Neuron (in vitro differentiated cells): Measurements from ENCODE around the gene LIMK2.
"Not testable (repeated sequence)": the region's sequence is repeated elsewhere in the genome, so short reads cannot be mapped to it uniquely, and the experiment has no call there.

Source experiments
- H2AFZ ChIP-seq: one replicate; pipeline ENCODE4 v1.6.1; 2013; ENCODE audit warnings: low read depth, mild to moderate bottlenecking, inconsistent platforms, low read length, moderate library complexity
- H3K27me3 ChIP-seq: one replicate; pipeline ENCODE4 v1.6.1; 2013; ENCODE audit warnings: low read length; ENCODE audit not compliant: insufficient read depth
- H3K36me3 ChIP-seq: one replicate; pipeline ENCODE4 v1.6.1; 2013; ENCODE audit warnings: low read length; ENCODE audit not compliant: insufficient read depth
- H3K4me1 ChIP-seq: one replicate; pipeline ENCODE4 v1.6.1; 2013; ENCODE audit warnings: low read length; ENCODE audit not compliant: insufficient read depth
- H3K4me3 ChIP-seq: 2 replicates; pipeline ENCODE4 v1.5.1; 2013; ENCODE audit warnings: mild to moderate bottlenecking, low read length, moderate library complexity
- H3K9me3 ChIP-seq: one replicate; pipeline ENCODE4 v1.6.1; 2013; ENCODE audit warnings: low read length

The LIMK2 gene

DNA sequence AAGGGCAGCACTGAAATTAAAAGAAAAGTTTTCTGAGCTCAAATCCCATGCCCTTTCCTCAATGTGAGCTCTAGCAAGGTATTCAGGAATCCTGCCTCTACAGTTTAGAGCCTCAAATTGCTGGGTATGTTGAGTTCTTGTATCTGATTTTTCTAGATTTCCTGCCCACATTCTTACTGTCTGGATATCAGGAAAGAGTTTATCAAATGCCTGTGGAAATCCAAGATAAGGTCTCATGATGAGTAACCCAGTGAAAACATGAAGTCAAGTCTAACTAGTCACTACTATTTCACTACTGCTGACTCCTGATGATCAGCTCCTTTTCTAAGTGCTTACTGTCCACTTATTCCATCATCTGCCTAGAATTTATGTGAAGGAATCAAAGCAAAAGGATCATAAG, 29.8 kb downstream of the LIMK2 start:
- Histone ChIP-seq H2AFZ (no peak overlapping the region), H3K27me3 (no peaks in the 10 kb centered on the region), H3K36me3 (no peaks in the 10 kb centered on the region), H3K9me3 (no peaks in the 10 kb centered on the region), H3K4me1 (peaks cover 12% of the 10 kb centered on the region), H3K4me3 (no peak overlapping the region)

DNA sequence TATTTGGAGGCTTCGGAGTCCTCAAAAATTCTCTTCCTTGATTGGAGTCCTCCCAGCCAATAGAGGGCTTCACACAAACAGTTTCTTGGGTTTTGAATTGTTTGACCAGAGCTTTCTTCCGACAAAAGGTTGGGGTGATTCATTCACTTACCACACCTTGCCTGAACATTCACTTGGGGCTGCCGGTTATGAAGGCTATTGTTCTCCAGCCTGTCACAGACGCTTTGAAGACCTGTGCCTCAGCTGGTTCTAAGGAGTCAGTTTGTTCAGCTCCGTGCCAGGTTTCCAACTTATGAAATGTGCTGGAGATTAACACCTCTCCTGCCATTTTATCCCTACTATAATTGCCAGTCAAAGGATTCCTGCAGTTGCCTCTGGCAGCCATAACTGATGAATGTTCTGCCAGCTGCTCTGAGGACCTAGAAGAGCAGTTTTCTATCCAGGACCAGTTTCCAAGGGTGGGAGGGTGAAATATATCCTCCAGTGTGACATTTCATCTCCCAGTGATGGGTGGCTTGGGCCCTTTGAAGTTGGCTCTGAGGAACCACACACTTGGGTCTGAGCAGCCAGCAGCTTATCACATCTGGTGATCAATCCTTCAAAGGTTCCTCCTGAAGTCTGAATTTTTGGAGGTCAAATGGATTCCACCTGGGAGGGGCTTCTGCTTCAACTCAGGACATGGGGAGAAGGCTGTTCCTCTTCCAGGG, 31.4 kb downstream of the LIMK2 start:
- Histone ChIP-seq H3K27me3 (no peaks in the 10 kb centered on the region), H3K4me1 (peaks cover 20% of the 10 kb centered on the region), H3K36me3 (no peaks in the 10 kb centered on the region), H2AFZ (no peak overlapping the region), H3K9me3 (no peaks in the 10 kb centered on the region), H3K4me3 (no peak overlapping the region)

DNA sequence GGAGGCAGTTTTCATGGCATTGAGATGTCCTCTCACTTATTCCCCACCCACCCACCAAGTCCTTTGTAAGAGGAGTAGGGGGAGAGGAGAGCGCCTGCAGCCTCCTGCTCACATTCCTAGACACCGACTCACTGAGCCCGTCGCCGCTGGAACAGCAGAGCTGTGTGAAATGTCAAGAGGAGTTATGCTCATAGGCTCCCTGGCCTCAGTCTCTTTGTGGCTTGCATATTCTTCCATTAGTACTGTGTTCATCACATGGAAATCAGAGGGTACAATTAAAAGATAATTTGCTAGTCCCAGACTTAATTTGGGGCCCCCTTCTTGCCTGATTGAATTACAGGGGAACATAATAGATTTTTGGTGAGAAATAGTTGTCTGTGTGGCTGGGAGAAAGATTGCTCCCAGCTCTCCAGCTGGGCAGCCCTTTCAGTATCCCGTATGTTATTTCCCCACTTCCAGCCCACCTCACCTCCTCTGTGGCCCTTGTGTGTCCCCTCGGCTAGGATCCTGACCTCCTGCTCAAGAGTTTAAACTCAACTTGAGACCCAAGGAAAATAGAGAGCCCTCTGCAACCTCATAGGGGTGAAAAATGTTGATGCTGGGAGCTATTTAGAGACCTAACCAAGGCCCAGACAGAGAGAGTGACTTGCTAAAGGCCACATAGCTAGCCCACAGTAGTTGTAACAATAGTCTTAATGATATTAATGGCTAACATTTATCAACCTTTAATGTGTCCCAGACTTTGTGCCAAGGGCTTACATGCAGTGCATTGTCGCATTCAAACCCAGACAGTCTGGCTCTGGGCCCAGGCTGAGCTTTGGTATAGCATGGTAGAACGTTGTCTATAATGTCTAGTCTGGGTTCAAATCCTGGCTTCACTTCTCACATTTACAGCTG, 32.2 kb downstream of the LIMK2 start:
- Histone ChIP-seq H3K4me3 (no peak overlapping the region), H3K36me3 (no peaks in the 10 kb centered on the region), H2AFZ (no peak overlapping the region), H3K27me3 (no peaks in the 10 kb centered on the region), H3K4me1 (peaks cover 24% of the 10 kb centered on the region), H3K9me3 (no peaks in the 10 kb centered on the region)

DNA sequence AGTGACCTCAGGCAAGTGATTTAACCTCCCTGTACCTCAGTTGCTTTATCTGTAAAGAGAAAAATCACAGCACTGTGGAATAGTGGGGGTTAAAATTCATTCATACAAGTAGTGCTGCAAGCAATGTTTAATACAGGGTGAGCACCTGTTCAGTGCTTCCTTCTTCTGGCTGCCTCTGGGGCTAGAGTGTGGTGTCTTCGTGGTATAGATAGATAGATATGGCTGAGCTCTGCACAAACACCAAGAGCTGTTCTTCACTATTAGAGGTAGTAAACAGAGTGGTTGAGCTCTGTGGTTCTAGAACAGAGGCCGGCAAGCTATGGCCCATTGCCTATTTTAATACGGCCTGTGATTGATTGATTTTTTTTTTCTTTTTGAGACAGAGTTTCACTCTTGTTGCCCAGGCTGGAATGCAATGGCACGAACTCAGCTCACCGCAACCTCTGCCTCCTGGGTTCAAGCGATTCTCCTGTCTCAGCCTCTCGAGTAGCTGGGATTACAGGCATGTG, 32.9 kb downstream of the LIMK2 start:
- Histone ChIP-seq H3K9me3 (no peaks in the 10 kb centered on the region), H2AFZ (no peak overlapping the region), H3K4me3 (no peak overlapping the region), H3K4me1 (peaks cover 30% of the 10 kb centered on the region), H3K36me3 (no peaks in the 10 kb centered on the region), H3K27me3 (no peaks in the 10 kb centered on the region)

DNA sequence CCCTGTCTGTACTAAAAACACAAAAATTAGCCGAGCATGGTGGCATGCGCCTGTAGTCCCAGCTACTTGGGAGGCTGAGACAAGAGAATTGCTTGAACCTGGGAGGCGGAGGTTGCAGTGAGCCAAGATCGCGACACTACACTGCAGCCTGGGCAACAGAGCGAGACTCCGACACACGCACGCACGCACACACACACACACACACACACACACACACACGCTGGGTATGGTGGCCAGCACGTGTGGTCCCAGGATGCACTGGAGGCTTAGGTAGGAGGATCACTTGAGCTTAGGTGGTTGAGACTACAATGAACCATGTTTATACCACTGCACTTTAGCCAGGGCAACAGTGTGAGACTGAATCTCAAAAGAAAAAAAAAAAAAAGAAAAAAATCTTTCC, 33.9 kb downstream of the LIMK2 start:
- peaks cover 38% of the 10 kb centered on the region for H3K4me1 ChIP-seq
- not testable (repeated sequence) for H3K36me3 ChIP-seq, H3K27me3 ChIP-seq, H3K9me3 ChIP-seq, H3K4me3 ChIP-seq, H2AFZ ChIP-seq

DNA sequence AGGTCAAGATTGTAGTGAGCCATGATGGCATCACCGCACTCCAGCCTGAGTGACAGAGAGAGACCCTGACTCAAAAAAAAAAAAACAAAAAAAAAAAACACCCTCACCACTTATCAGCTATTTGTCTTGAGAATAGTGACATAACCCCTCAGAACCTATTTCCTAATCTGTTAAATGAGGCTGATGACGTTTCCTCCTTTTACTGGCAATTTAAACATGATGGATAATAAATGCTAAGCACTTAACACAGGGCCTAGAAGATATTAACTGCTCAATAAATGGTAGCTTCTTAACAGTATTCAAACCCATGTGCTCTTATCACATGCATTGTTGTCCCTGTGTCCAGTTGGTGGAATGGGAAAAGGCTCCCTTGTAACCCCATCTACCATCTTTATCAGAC, 34.6 kb downstream of the LIMK2 start:
- Histone ChIP-seq H3K27me3 (no peaks in the 10 kb centered on the region), H3K9me3 (no peaks in the 10 kb centered on the region), H2AFZ (no peak overlapping the region), H3K4me3 (no peak overlapping the region), H3K4me1 (peaks cover 38% of the 10 kb centered on the region), H3K36me3 (peaks cover 2% of the 10 kb centered on the region)

DNA sequence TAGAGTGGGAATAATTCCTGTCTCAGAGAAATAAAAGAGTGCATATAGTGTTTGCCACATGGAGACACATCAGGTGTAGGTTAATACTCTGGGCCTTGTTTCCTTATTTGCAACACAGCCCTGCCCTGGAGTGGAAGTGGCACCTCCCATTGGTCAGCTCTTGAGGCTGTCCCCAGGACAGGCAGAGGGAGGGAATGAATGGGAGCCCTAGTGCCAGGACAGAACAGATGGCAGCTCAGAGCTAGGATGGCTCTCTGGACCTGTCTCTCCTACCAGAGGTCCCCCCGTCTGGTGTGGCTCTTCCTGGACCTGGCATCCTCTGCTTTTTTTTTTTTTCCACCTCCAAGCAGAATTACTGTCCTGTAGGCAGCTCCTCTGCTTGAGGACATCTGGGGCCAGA, 35.6 kb downstream of the LIMK2 start:
- peaks cover 38% of the 10 kb centered on the region for H3K4me1 ChIP-seq

DNA sequence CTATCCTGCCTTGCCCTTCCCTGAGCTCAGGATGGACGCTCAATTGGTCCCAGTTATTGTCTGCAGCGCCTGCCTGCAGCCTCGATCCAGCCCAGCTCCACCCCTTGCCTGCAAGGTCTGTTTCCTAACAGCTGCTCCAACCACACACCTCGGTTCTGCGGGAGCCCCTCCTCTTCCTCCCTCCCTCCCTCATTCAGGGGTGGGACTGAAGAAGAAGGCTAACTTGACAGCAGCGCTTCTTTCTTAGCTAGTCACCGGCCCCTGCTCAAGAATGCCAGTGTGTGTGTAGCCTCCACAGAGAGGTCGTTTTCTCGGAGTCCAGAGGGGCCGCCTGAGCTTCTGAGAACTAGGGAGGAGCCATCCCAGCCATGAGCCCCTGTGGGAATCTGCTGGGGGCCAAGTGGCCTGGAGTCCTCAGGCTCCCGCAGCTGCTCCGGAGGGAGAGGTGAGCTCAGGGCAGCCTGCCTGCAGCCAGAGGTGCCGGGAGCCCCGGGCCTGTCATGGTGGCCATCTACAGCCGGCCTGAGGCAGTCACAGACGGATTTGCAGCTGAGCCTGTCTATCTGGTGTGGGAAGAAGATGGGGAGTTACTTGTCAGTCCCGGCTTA, 36.1 kb downstream of the LIMK2 start:
- Histone ChIP-seq H3K4me1 (peaks cover 38% of the 10 kb centered on the region), H3K4me3 (peak overlapping the region; percentile 45), H3K9me3 (no peaks in the 10 kb centered on the region), H2AFZ (peak overlapping the region; percentile 29), H3K27me3 (no peaks in the 10 kb centered on the region), H3K36me3 (peaks cover 2% of the 10 kb centered on the region)

More for the DNA sequence above, 35.6 kb downstream of the LIMK2 start:
- H3K36me3 ChIP-seq, result peaks cover 2% of the 10 kb centered on the region
- H3K27me3 ChIP-seq, result no peaks in the 10 kb centered on the region
- H2AFZ ChIP-seq, result peak overlapping the region; percentile 29
- H3K4me3 ChIP-seq, result peak overlapping the region; percentile 45
- H3K9me3 ChIP-seq, result no peaks in the 10 kb centered on the region

DNA sequence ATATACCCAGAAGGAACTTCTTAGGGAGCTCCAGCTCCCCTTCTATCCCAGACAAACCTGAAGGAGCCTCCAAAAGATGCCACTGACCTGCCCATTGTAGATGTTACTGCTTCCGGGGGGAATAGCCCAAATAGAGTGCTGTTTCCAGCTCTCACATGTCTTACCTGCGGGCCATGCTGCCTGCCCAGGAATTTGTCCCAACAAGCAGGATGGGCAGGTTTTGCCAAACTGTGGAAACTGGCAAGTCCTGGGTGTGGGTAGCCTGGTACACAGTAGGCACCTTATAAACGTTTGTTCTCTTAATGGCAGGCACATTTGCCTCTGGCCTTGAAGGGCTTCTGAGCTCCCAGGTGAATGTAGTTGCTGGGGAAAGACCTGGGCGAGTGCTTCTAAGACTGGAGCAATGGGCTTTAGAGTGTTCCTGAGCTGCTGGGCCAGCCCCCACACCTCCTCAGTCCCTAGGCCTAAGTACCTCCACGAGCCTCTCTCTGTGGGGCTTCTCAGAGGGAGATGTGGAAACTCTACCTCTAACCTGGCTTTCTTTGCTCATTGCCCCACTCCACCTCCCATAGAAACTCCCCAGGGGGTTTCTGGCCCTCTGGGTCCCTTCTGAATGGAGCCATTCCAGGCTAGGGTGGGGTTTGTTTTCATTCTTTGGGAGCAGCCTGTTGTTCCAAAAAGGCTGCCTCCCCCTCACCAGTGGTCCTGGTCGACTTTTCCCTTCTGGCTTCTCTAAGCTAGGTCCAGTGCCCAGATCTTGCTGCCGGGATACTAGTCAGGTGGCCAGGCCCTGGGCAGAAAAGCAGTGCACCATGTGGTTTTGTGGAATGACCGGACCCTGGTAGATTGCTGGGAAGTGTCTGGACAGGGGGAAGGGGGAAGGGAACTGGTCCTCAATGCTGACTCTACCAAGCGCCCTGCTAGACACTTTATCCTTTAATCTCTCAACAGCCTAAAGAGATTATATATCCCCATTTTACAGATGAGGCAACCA, 37.2 kb downstream of the LIMK2 start:
- H3K9me3 ChIP-seq, result no peaks in the 10 kb centered on the region
- peaks cover 2% of the 10 kb centered on the region for H3K36me3 ChIP-seq
- peak overlapping the region; percentile 45 for H3K4me3 ChIP-seq
- H3K27me3 ChIP-seq, result no peaks in the 10 kb centered on the region
- no peak overlapping the region for H2AFZ ChIP-seq
- peaks cover 33% of the 10 kb centered on the region for H3K4me1 ChIP-seq

DNA sequence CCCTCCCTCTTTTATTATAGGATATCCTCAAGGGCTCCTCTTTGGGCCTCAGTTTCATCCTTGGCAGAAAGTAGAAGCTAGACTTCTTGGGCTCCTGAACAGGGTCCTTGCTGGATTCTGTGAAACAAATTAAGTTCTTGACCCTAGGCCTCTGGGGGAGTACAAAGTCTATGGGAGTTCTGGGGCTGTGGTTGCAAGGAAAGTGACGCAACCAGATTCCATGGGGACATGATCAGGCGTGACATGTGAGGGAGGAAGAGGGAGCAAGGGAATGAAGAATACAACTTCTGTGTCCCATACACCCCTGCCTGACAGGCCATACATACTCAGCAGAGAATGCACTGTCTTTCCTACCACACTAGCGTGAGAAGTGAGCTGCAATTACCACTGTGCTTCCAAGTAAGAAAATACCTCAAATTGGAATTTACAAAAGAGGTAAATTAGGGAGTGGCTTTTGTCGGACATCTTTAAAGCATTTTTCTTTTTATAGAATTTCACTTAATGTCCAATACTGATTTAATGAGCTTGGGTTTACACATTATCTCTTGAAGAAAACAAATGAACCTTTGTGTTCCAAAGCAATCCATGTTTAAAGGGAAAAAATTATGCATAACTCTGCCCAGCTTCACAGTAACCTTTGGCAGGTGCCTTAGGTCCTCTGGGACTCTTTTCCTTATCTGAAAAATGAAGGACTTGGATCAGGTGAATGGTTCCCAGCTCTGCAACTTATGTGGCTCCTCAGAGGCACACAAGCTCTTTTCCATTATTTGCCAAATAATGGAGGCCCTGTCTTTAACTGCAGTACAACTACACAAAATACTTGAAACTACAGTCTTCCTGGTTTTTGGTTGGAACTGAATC, 38.9 kb downstream of the LIMK2 start:
- H3K4me3 ChIP-seq, result no peak overlapping the region
- peaks cover 2% of the 10 kb centered on the region for H3K36me3 ChIP-seq
- peaks cover 26% of the 10 kb centered on the region for H3K4me1 ChIP-seq
- H2AFZ ChIP-seq, result no peak overlapping the region
- H3K27me3 ChIP-seq, result no peaks in the 10 kb centered on the region
- H3K9me3 ChIP-seq, result no peaks in the 10 kb centered on the region

DNA sequence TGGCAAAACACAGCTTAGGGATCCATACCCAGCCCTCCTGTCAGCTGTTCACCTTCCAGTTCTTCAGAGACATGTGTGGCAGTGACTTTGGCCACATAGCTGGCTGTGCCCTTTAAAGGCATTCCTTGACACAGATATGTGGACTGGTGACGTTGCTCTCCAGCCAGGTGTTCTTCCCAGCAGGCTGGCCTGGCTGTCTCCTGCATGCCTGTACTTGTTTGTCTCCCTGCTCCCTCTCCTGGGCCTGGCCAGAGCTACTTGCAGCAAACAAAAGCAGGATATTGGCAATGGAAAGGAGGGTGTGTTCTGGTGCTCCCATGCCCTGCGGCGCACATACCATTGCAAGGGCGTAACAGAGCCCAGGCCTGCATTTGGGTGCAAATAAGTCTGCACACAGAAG, 41.9 kb downstream of the LIMK2 start:
- Histone ChIP-seq H3K4me3 (no peak overlapping the region), H3K27me3 (no peaks in the 10 kb centered on the region), H3K9me3 (peaks cover 1% of the 10 kb centered on the region), H3K36me3 (peaks cover 12% of the 10 kb centered on the region), H2AFZ (no peak overlapping the region), H3K4me1 (peaks cover 17% of the 10 kb centered on the region)
